HuH-7.5 (cell line): ENCODE data around the gene JMJD6.

ENCODE experiments used
- DNase-seq: peaks from one replicate; pipeline ENCODE4 v3.0.0; 2011; ENCODE audit warnings: low spot score

JMJD6 gene

GRCh38 chr17:76697702-76698465 is 28.5 kb downstream of the JMJD6 start:
- DNase-seq = no peak

- no peak for DNase-seq
Observed at GRCh38 chr17:76696763-76697701, 29.4 kb downstream of the JMJD6 start.

GRCh38 chr17:76695059-76695831 is 31.2 kb downstream of the JMJD6 start:
- no peak for DNase-seq

GRCh38 chr17:76691379-76692191 is 34.8 kb downstream of the JMJD6 start:
- DNase-seq = no peak

- no peak for DNase-seq
Observed at GRCh38 chr17:76690596-76691280, 35.7 kb downstream of the JMJD6 start.

GRCh38 chr17:76689859-76690258 is 36.5 kb downstream of the JMJD6 start:
- DNase-seq = no peak

- DNase-seq = no peak
Observed at GRCh38 chr17:76688165-76688622, 38.2 kb downstream of the JMJD6 start.

GRCh38 chr17:76687298-76688164 is 38.9 kb downstream of the JMJD6 start:
- no peak for DNase-seq

- DNase-seq = no peak
Observed at GRCh38 chr17:76686538-76687297, 39.7 kb downstream of the JMJD6 start.

- no peak for DNase-seq
Observed at GRCh38 chr17:76685846-76686245, 40.6 kb downstream of the JMJD6 start.

GRCh38 chr17:76685366-76685765 is 41.0 kb downstream of the JMJD6 start:
- DNase-seq = no peak

- DNase-seq = no peak
Observed at GRCh38 chr17:76684756-76685155, 41.6 kb downstream of the JMJD6 start.

- DNase-seq = no peak
Observed at GRCh38 chr17:76683921-76684745, 42.3 kb downstream of the JMJD6 start.

- no peak for DNase-seq
Observed at GRCh38 chr17:76683011-76683755, 43.2 kb downstream of the JMJD6 start.

GRCh38 chr17:76682296-76682695 is 44.1 kb downstream of the JMJD6 start:
- DNase-seq = no peak

- peak; percentile 81 for DNase-seq
Observed at GRCh38 chr17:76681222-76682137, 44.9 kb downstream of the JMJD6 start.
